Calu3 (cell line): Measurements from ENCODE around the gene PAQR3. TPM values are rescaled to one million over a fixed set of nuclear protein-coding genes. Genes with fewer than 3 reads are reported as not detected.

Source experiments
- BruUV-seq: library from RNA; stranded (reverse); fragments of 400-500 nt; replicated peaks from 2 replicates; lab custom pipeline; 2021; lab: Mats Ljungman, UMichigan
- CTCF ChIA-PET: fragments of 300-600 bp; sonication (Branson Sonifier 250); formaldehyde crosslinking; loops from one replicate; lab custom pipeline; 2022; ENCODE audit warnings: antibody characterized with exemption; lab: Charles Lee
- DNase-seq: peaks from one replicate; pipeline ENCODE4 v3.0.0; 2022
- H3K27ac Mint-ChIP-seq: one replicate; pipeline ENCODE4 v1.8.0; 2022; ENCODE audit warnings: mixed read lengths; ENCODE audit not compliant: unreplicated experiment
- H3K27me3 Mint-ChIP-seq: one replicate; pipeline ENCODE4 v1.8.0; 2022; ENCODE audit warnings: mixed read lengths; ENCODE audit not compliant: unreplicated experiment
- H3K36me3 Mint-ChIP-seq: one replicate; pipeline ENCODE4 v1.8.0; 2022; ENCODE audit warnings: mild to moderate bottlenecking, moderate library complexity, mixed read lengths; ENCODE audit not compliant: insufficient read depth, unreplicated experiment
- H3K4me1 Mint-ChIP-seq: one replicate; pipeline ENCODE4 v1.8.0; 2022; ENCODE audit warnings: mild to moderate bottlenecking, low read depth, mixed read lengths; ENCODE audit not compliant: unreplicated experiment
- H3K4me3 Mint-ChIP-seq: one replicate; pipeline ENCODE4 v1.8.0; 2022; ENCODE audit warnings: mild to moderate bottlenecking, low read depth, moderate library complexity, mixed read lengths; ENCODE audit not compliant: unreplicated experiment
- H3K9me3 Mint-ChIP-seq: one replicate; pipeline ENCODE4 v1.8.0; 2022; ENCODE audit warnings: low read depth, mixed read lengths; ENCODE audit not compliant: unreplicated experiment
- intact Hi-C: fragments of 100-400 bp; cut with micrococcal nuclease; formaldehyde crosslinking; loops from one replicate; pipeline ENCODE4 v1.10.0; 2022; ENCODE audit not compliant: unreplicated experiment
- total RNA-seq: library from RNA; stranded (reverse); gene quantifications from 2 replicates; pipeline ENCODE4 v1.2.3, GENCODE V29; 2022
- TF ChIP-seq, protein P1 (sequence below): fragments of 200-600 bp; IDR thresholded peaks from one replicate; pipeline ENCODE4 v1.8.0; 2022; ENCODE audit warnings: antibody characterized with exemption; ENCODE audit not compliant: unreplicated experiment

Gene PAQR3
- total RNA-seq, 1 experiment from 2014 or later: 14.1 TPM

DNA sequence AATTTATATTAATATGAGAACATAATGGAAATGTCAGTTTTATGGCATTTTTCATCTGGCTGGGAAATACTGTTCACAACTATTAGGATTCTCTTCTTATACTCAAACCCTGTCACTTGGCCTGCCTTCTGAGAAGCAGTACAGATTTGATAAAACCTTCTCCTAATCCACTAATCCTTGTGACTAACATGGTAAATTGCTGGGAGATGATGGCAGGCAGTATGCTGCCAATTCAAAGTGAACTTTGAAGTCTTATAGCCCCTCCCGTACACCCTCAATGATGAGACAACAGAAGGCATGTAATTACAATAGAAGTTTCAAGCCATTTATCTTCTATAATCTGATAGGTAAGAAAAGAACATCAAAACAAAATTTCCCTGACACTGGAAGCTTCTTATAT lies 36.9 kb downstream of the PAQR3 start:
- H3K27ac Mint-ChIP-seq: no peak overlapping the region
- no TSS peak for BruUV-seq
- H3K4me1 Mint-ChIP-seq: no peaks in the 10 kb centered on the region
- TF ChIP-seq, protein P1, sequence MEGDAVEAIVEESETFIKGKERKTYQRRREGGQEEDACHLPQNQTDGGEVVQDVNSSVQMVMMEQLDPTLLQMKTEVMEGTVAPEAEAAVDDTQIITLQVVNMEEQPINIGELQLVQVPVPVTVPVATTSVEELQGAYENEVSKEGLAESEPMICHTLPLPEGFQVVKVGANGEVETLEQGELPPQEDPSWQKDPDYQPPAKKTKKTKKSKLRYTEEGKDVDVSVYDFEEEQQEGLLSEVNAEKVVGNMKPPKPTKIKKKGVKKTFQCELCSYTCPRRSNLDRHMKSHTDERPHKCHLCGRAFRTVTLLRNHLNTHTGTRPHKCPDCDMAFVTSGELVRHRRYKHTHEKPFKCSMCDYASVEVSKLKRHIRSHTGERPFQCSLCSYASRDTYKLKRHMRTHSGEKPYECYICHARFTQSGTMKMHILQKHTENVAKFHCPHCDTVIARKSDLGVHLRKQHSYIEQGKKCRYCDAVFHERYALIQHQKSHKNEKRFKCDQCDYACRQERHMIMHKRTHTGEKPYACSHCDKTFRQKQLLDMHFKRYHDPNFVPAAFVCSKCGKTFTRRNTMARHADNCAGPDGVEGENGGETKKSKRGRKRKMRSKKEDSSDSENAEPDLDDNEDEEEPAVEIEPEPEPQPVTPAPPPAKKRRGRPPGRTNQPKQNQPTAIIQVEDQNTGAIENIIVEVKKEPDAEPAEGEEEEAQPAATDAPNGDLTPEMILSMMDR: no peak
- intact Hi-C loops: no loop called here
- DNase-seq: no peak
- no peaks in the 10 kb centered on the region for H3K27me3 Mint-ChIP-seq
- CTCF ChIA-PET: no interaction called here
- H3K36me3 Mint-ChIP-seq: no peaks in the 10 kb centered on the region
- H3K9me3 Mint-ChIP-seq: no peaks in the 10 kb centered on the region
- H3K4me3 Mint-ChIP-seq: no peak overlapping the region

DNA sequence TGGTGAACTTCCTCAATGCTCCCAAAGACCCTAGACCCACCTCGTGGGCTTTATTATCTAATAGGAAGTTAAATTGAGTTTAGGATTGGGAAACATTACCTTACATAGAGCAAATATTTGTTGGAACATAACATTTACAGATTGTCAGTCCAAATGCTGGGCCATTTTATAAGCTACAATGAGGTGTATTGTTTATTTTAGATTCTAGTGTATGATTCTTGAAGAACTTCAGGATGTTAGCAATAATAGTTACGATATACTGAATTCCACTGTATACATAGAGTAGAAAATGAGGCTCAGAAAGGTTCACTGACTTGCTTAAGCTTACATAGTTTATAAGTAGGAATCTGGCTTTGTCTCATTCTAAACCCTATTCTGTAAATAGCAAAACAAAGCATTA lies 37.4 kb downstream of the PAQR3 start:
- TF ChIP-seq, protein P1: no peak
- CTCF ChIA-PET: no interaction called here

DNA sequence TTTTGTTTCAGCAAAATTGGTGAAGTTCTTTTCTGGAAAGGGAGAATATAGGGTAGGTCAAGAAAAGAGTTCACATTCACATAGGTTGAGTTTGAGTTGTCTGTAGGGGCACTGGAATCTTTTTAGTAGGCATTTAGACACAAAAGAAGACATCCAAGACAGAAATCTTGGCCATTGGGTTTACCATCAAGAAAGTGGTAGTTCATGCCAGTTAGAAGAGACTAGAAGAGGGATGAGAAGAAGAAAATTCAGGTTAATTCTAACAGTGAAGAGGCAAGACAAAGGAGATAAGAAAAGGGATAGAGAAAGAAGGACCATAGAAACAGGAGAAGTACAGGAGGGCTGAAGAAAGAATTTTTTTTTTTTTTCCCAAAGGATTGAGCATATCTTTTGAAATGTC lies 39.9 kb downstream of the PAQR3 start:
- TF ChIP-seq, protein P1: no peak
- H3K4me1 Mint-ChIP-seq: no peaks in the 10 kb centered on the region
- H3K9me3 Mint-ChIP-seq: no peaks in the 10 kb centered on the region
- no peak for DNase-seq
- no peaks in the 10 kb centered on the region for H3K27me3 Mint-ChIP-seq
- no TSS peak for BruUV-seq
- H3K4me3 Mint-ChIP-seq: no peak overlapping the region
- no peak overlapping the region for H3K27ac Mint-ChIP-seq
- H3K36me3 Mint-ChIP-seq: no peaks in the 10 kb centered on the region
- CTCF ChIA-PET: no interaction called here
- intact Hi-C loops: no loop called here

More for the DNA sequence above, 37.4 kb downstream of the PAQR3 start:
- no peaks in the 10 kb centered on the region for H3K36me3 Mint-ChIP-seq
- DNase-seq: no peak
- no peak overlapping the region for H3K4me3 Mint-ChIP-seq
- BruUV-seq: no TSS peak
- no peaks in the 10 kb centered on the region for H3K27me3 Mint-ChIP-seq
- intact Hi-C loops: no loop called here
- H3K4me1 Mint-ChIP-seq: no peaks in the 10 kb centered on the region
- H3K27ac Mint-ChIP-seq: no peak overlapping the region
- H3K9me3 Mint-ChIP-seq: no peaks in the 10 kb centered on the region

DNA sequence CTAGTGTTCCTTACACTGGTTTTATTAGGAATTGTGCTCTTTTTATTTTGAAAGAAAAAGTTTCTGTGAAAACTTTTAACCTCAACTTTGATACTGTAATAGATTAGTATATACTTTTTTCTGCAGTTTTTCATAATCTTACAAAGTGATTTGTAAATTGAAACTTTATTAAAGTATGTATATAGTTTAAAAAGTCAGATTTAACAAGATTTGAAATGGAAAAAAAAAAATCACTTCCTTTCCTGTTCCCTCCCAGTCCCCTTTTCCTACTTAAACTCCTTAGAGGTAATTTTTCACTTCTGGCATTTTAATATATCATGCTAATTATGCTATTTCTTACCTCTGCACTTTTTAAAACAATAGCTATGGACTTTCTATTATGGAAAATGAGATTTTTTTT lies 49.3 kb downstream of the PAQR3 start:
- no peak overlapping the region for H3K4me3 Mint-ChIP-seq
- H3K9me3 Mint-ChIP-seq: no peaks in the 10 kb centered on the region
- no peak for DNase-seq
- BruUV-seq: no TSS peak
- H3K27ac Mint-ChIP-seq: no peak overlapping the region
- intact Hi-C loops: no loop called here
- H3K36me3 Mint-ChIP-seq: no peaks in the 10 kb centered on the region
- H3K27me3 Mint-ChIP-seq: no peaks in the 10 kb centered on the region
- no peaks in the 10 kb centered on the region for H3K4me1 Mint-ChIP-seq
- CTCF ChIA-PET: no interaction called here
- TF ChIP-seq, protein P1: no peak
